HFFc6 (cell line): ENCODE data around the gene CDK17. TPM values are rescaled to one million over a fixed set of nuclear protein-coding genes. Genes with fewer than 3 reads are reported as not detected.
A peak's percentile ranks its signal among the peaks of the same experiment; 100 is the strongest.

Experiments
- DNase-seq: peaks from one replicate; pipeline ENCODE4 v3.0.0-alpha.2; 2018
- H3K27ac Mint-ChIP-seq: 2 replicates; pipeline ENCODE4 v1.8.0; 2020; ENCODE audit warnings: mild to moderate bottlenecking, mixed read lengths
- H3K27me3 Mint-ChIP-seq: 2 replicates; pipeline ENCODE4 v1.8.0; 2021; ENCODE audit warnings: mild to moderate bottlenecking, moderate library complexity, mixed read lengths; ENCODE audit not compliant: insufficient read depth
- H3K36me3 Mint-ChIP-seq: 2 replicates; pipeline ENCODE4 v1.8.0; 2021; ENCODE audit warnings: low read depth, mixed read lengths
- H3K4me1 Mint-ChIP-seq: 2 replicates; pipeline ENCODE4 v1.8.0; 2020; ENCODE audit warnings: low read depth, mixed read lengths
- H3K4me3 Mint-ChIP-seq: 2 replicates; pipeline ENCODE4 v1.8.0; 2020; ENCODE audit warnings: mild to moderate bottlenecking, moderate library complexity, mixed read lengths
- H3K9me3 Mint-ChIP-seq: 2 replicates; pipeline ENCODE4 v1.8.0; 2020; ENCODE audit warnings: mild to moderate bottlenecking, mixed read lengths
- CTCF ChIP-seq: fragments of 200-600 bp; sonication (generic); IDR thresholded peaks from 2 replicates; pipeline ENCODE4 v1.5.0; 2021; ENCODE audit warnings: antibody characterized with exemption, mild to moderate bottlenecking
- total RNA-seq, 6 experiments: library from RNA; stranded (reverse); fragmentation: NEBNext Ultra II Directional; extraction: Animal tissue kit (Norgen Biotek cat#: 25700); gene quantifications; 2 replicates in 1 of 6; 3 replicates in 5 of 6; pipeline ENCODE4 v1.2.3, GENCODE V29; 2021

CDK17 gene
- total RNA-seq, 6 experiments from 2014 or later = 24.6 to 28.8 (median 26.5) TPM

DNA sequence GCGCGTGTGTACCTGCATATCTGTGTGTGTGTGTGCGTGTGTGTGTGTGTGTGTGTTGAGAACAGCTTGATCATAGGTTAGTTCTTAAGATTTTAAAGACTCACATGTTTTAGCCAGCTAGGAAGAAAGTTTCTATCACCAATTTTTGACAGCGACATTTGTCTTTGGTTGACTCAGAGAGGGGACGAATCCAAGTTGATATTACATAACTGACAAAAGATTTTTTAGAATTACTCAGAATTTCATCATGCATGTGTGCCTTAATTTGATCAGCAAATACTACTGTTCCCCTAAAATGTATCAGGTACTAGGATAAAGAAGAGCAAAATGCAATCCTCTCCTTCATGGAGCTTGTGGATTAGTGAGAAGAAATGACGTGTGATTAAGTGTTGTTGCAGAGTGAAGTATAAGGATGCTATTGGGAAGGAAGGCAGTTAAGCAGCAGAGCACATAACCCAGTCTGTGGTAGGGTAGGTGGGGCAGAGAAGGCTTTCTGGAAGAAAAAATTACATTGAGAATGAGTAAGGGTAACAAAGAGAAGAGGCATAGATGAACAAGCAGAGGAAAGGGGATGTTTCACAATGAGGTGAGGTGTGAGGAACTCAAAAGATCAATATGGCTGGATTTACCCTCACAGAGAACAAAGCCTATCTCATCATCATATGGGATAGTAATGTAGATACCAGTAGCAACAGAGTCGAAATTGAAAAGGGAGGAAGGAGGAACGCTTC lies 128.6 kb downstream of the CDK17 start:
- H3K4me3 Mint-ChIP-seq = no peak overlapping the region
- peaks cover 35% of the 10 kb centered on the region for H3K4me1 Mint-ChIP-seq
- H3K27me3 Mint-ChIP-seq = no peaks in the 10 kb centered on the region; the same call in 1 of the 2 replicates
- H3K36me3 Mint-ChIP-seq = peaks cover 38% of the 10 kb centered on the region
- DNase-seq = no peak
- no peak for TF ChIP-seq CTCF
- H3K27ac Mint-ChIP-seq = peak overlapping the region; percentile 38
- H3K9me3 Mint-ChIP-seq = no peaks in the 10 kb centered on the region

- DNase-seq = no peak
- TF ChIP-seq CTCF = no peak
- H3K36me3 Mint-ChIP-seq = peaks cover 48% of the 10 kb centered on the region
- H3K27me3 Mint-ChIP-seq = peaks cover 4% of the 10 kb centered on the region
- no peak overlapping the region for H3K27ac Mint-ChIP-seq
- no peaks in the 10 kb centered on the region for H3K9me3 Mint-ChIP-seq
- no peak overlapping the region for H3K4me3 Mint-ChIP-seq
- peaks cover 4% of the 10 kb centered on the region; the same call in 1 of the 2 replicates for H3K4me1 Mint-ChIP-seq
Observed at GRCh38 chr12:96266238-96266637, 134.0 kb downstream of the CDK17 start.

- H3K27me3 Mint-ChIP-seq = peaks cover 4% of the 10 kb centered on the region
- TF ChIP-seq CTCF = no peak
- no peak overlapping the region for H3K27ac Mint-ChIP-seq
- DNase-seq = no peak
- peaks cover 52% of the 10 kb centered on the region for H3K36me3 Mint-ChIP-seq
- H3K4me3 Mint-ChIP-seq = no peak overlapping the region
- H3K9me3 Mint-ChIP-seq = no peaks in the 10 kb centered on the region
- peaks cover 4% of the 10 kb centered on the region; the same call in 1 of the 2 replicates for H3K4me1 Mint-ChIP-seq
Observed at GRCh38 chr12:96265836-96266235, 134.4 kb downstream of the CDK17 start.

DNA sequence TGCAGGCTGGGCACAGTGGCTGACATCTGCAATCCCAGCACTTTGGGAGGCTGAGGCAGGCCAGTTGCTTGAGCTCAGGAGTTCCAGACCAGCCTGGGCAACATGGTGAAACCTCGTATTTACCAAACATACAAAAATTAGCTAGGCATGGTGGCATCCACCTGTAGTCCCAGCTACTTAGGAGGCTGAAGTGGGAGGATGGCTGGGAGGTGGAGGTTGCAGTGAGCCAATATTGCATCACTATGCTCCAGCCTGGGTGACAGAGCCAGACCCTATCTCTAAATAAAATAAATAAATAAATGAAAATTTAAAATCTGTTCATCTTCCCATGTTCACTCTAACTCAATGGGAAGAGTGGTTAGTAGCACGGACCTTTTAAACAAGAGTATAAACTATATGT lies 134.8 kb downstream of the CDK17 start:
- no peak for TF ChIP-seq CTCF
- peaks cover 4% of the 10 kb centered on the region for H3K27me3 Mint-ChIP-seq
- no peak for DNase-seq
- peaks cover 4% of the 10 kb centered on the region; the same call in 1 of the 2 replicates for H3K4me1 Mint-ChIP-seq
- H3K4me3 Mint-ChIP-seq = no peak overlapping the region
- H3K9me3 Mint-ChIP-seq = no peaks in the 10 kb centered on the region
- H3K27ac Mint-ChIP-seq = no peak overlapping the region
- peaks cover 54% of the 10 kb centered on the region for H3K36me3 Mint-ChIP-seq

GRCh38 chr12:96263449-96263902 lies 136.8 kb downstream of the CDK17 start:
- H3K4me1 Mint-ChIP-seq = peaks cover 4% of the 10 kb centered on the region; the same call in 1 of the 2 replicates
- peaks cover 4% of the 10 kb centered on the region for H3K27me3 Mint-ChIP-seq
- H3K27ac Mint-ChIP-seq = peak overlapping the region; percentile 25
- TF ChIP-seq CTCF = no peak
- H3K36me3 Mint-ChIP-seq = peaks cover 48% of the 10 kb centered on the region
- no peaks in the 10 kb centered on the region for H3K9me3 Mint-ChIP-seq
- H3K4me3 Mint-ChIP-seq = no peak overlapping the region
- DNase-seq = no peak
